Measurements from ENCODE around the gene LARP1B. TPM values are rescaled to one million over a fixed set of nuclear protein-coding genes. Genes with fewer than 3 reads are reported as not detected.

The LARP1B gene
- total RNA-seq, 1 experiment from 2014 or later: 31.1 TPM

GRCh38 chr4:128135391-128135790 lies 74.3 kb downstream of the LARP1B start:
- BruUV-seq (replicated peaks): no TSS peak
- ATAC-seq (no peak), DNase-seq (ENCODE audit: low read depth, low spot score) (no peak)
- Histone ChIP-seq H4K20me1 (ENCODE audit: insufficient read depth) (no peaks in the 10 kb centered on the region), H3K27ac (ENCODE audit: low read depth, low read length) (no peak overlapping the region), H3K9me3 (ENCODE audit: control insufficient read depth in 1 of 2, insufficient read depth in 1 of 2, low read depth in 1 of 2, low read length in 2 of 2) (no peaks in the 10 kb centered on the region), H3K4me1 (ENCODE audit: control insufficient read depth in 1 of 2, insufficient read depth in 2 of 2, low read length in 2 of 2) (no peaks in the 10 kb centered on the region), H3K4me2 (ENCODE audit: low read length) (no peak overlapping the region), H3K9ac (ENCODE audit: low read length) (no peak overlapping the region), H3K36me3 (ENCODE audit: control insufficient read depth in 1 of 2, insufficient read depth in 2 of 2, low read length in 2 of 2) (no peaks in the 10 kb centered on the region), H2AFZ (ENCODE audit: low read depth, low read length, poor library complexity, severe bottlenecking) (no peak overlapping the region), H3K9me2 (ENCODE audit: insufficient read depth) (no peaks in the 10 kb centered on the region), H3K4me3 (replicated peaks in 1 of 2; ENCODE audit: low read depth in 1 of 2, low read length in 2 of 2) (no peak overlapping the region), H3K27me3 (ENCODE audit: insufficient read depth, low read length) (no peaks in the 10 kb centered on the region), H3K79me2 (ENCODE audit: insufficient read depth, low read length) (no peaks in the 10 kb centered on the region)
- CTCF ChIA-PET: no interaction called here
- POLR2A ChIA-PET: interaction anchor here (0.6 kb wide), 1 partner anchor 264 kb away, joined by 3 read pairs; no protein-coding TSS in a partner anchor
- TF ChIP-seq ZNF274 (IDR thresholded peaks at IDR 0.05; ENCODE audit: low read depth, low read length) (no peak), CEBPB (IDR thresholded peaks at IDR 0.05; ENCODE audit: low read depth) (no peak), SIN3A (IDR thresholded peaks at IDR 0.05; ENCODE audit: low read depth) (no peak), EGR1 (IDR thresholded peaks at IDR 0.05; ENCODE audit: low read depth) (no peak), RAD21 (IDR thresholded peaks at IDR 0.05; ENCODE audit: low read depth) (no peak), ELF1 (IDR thresholded peaks at IDR 0.05; ENCODE audit: borderline replicate concordance, low read depth) (no peak), SP1 (IDR thresholded peaks at IDR 0.05; ENCODE audit: low read depth) (no peak), CTCF (IDR thresholded peaks at IDR 0.05 in 2 of 3, conservative IDR thresholded peaks at IDR 0.05 in 1 of 3; ENCODE audit: borderline replicate concordance in 1 of 3, insufficient read depth in 1 of 3, low read depth in 2 of 3, low read length in 2 of 3) (no peak), TCF7L2 (IDR thresholded peaks at IDR 0.05; ENCODE audit: borderline replicate concordance, extremely low read depth, insufficient read depth, insufficient read length) (no peak)
- TF ChIP-seq, protein P1, sequence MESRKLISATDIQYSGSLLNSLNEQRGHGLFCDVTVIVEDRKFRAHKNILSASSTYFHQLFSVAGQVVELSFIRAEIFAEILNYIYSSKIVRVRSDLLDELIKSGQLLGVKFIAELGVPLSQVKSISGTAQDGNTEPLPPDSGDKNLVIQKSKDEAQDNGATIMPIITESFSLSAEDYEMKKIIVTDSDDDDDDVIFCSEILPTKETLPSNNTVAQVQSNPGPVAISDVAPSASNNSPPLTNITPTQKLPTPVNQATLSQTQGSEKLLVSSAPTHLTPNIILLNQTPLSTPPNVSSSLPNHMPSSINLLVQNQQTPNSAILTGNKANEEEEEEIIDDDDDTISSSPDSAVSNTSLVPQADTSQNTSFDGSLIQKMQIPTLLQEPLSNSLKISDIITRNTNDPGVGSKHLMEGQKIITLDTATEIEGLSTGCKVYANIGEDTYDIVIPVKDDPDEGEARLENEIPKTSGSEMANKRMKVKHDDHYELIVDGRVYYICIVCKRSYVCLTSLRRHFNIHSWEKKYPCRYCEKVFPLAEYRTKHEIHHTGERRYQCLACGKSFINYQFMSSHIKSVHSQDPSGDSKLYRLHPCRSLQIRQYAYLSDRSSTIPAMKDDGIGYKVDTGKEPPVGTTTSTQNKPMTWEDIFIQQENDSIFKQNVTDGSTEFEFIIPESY (IDR thresholded peaks at IDR 0.05; ENCODE audit: extremely low read depth, insufficient replicate concordance, low read length): no peak
- intact Hi-C loops (cut with micrococcal nuclease): no loop called here
- RAD21 ChIA-PET (ENCODE audit: low non-redundant PET in 1 of 2, low total read pairs in 2 of 2, uncharacterized antibody in 2 of 2, unreplicated experiment in 2 of 2): no interaction called here
